Right ventricle myocardium superior (tissue), 1 donor: ENCODE results near the gene STRIT1. TPM values are rescaled to one million over a fixed set of nuclear protein-coding genes. Genes with fewer than 3 reads are reported as not detected.
A peak's percentile ranks its signal among the peaks of the same experiment; 100 is the strongest.

ENCODE experiments used
- ATAC-seq: fragments of 200-7000 bp; cut with Tn5 transposase; one replicate; pipeline ENCODE4 v1.9.1; 2020; ENCODE audit warnings: mild to moderate bottlenecking; ENCODE audit not compliant: poor library complexity
- DNase-seq: peaks from one replicate; pipeline ENCODE4 v3.0.0-alpha.2; 2020
- intact Hi-C: fragments of 100-400 bp; cut with DNase I; formaldehyde crosslinking; loops from one replicate; pipeline ENCODE4 v1.11.2; 2022
- long read RNA-seq: library from polyadenylated mRNA; unstranded; transcript quantifications from one replicate; pipeline ENCODE4 v2.0.0, GENCODE V29; 2021
- total RNA-seq: library from RNA; stranded (reverse); fragmentation: NEBNext Ultra II Directional; extraction: Animal tissue kit (Norgen Biotek cat#: 25700); gene quantifications from one replicate; pipeline ENCODE4 v1.2.1, GENCODE V29; 2021
- donor health status: DM: no; HTN: yes; CAD: no; lungs with severe emphysema.

STRIT1 gene
- not detected for total RNA-seq
- long read RNA-seq, result 0 reads

GRCh38 chr3:155293516-155293915 is at the start of gene STRIT1:
Gene STRIT1, minus strand, starts transcription at chr3:155293683.
- ATAC-seq (no peak), DNase-seq (no peak)
- intact Hi-C loops, result no loop called here

- intact Hi-C loops, result no loop called here
- DNase-seq (no peak), ATAC-seq (no peak)
Observed at GRCh38 chr3:155342344-155342743, 48.9 kb upstream of the STRIT1 start.

- intact Hi-C loops, result no loop called here
- DNase-seq (no peak), ATAC-seq (no peak)
Observed at GRCh38 chr3:155339052-155339451, 45.6 kb upstream of the STRIT1 start.

- DNase-seq, result no peak
- intact Hi-C loops, result no loop called here
- no peak for ATAC-seq
Observed at GRCh38 chr3:155335724-155336354, 42.4 kb upstream of the STRIT1 start.

GRCh38 chr3:155334914-155335723 is 41.6 kb upstream of the STRIT1 start:
- intact Hi-C loops, result no loop called here
- ATAC-seq (peak; percentile 63), DNase-seq (no peak)

- intact Hi-C loops, result no loop called here
- DNase-seq (no peak), ATAC-seq (no peak)
Observed at GRCh38 chr3:155334215-155334913, 40.9 kb upstream of the STRIT1 start.

- ATAC-seq (no peak), DNase-seq (no peak)
- intact Hi-C loops, result no loop called here
Observed at GRCh38 chr3:155332716-155333115, 39.2 kb upstream of the STRIT1 start.

- DNase-seq (no peak), ATAC-seq (no peak)
- intact Hi-C loops, result no loop called here
Observed at GRCh38 chr3:155331078-155331477, 37.6 kb upstream of the STRIT1 start.

GRCh38 chr3:155330370-155330769 is 36.9 kb upstream of the STRIT1 start:
- ATAC-seq (no peak), DNase-seq (no peak)
- intact Hi-C loops, result no loop called here

- intact Hi-C loops, result loop anchor here (10.0 kb wide), 1 partner anchor 995 kb away; no protein-coding TSS in a partner anchor
- no peak for DNase-seq
- no peak for ATAC-seq
Observed at GRCh38 chr3:155329513-155330048, 36.1 kb upstream of the STRIT1 start.

- DNase-seq (no peak), ATAC-seq (no peak)
- intact Hi-C loops, result loop anchor here (10.0 kb wide), 1 partner anchor 993 kb away; no protein-coding TSS in a partner anchor
Observed at GRCh38 chr3:155327871-155328270, 34.4 kb upstream of the STRIT1 start.

GRCh38 chr3:155327430-155327829 is 33.9 kb upstream of the STRIT1 start:
- DNase-seq, result no peak
- ATAC-seq, result no peak
- intact Hi-C loops, result loop anchor here (10.0 kb wide), 1 partner anchor 993 kb away; no protein-coding TSS in a partner anchor

GRCh38 chr3:155326901-155327300 is 33.4 kb upstream of the STRIT1 start:
- ATAC-seq, result no peak
- intact Hi-C loops, result loop anchor here (10.0 kb wide), 1 partner anchor 992 kb away; no protein-coding TSS in a partner anchor
- DNase-seq, result no peak

GRCh38 chr3:155326244-155326643 is 32.8 kb upstream of the STRIT1 start:
- ATAC-seq, result no peak
- DNase-seq, result no peak
- intact Hi-C loops, result loop anchor here (10.0 kb wide), 1 partner anchor 991 kb away; no protein-coding TSS in a partner anchor

GRCh38 chr3:155325263-155325835 is 31.9 kb upstream of the STRIT1 start:
- intact Hi-C loops, result loop anchor here (10.0 kb wide), 1 partner anchor 991 kb away; no protein-coding TSS in a partner anchor
- no peak for DNase-seq
- no peak for ATAC-seq

- ATAC-seq (peak; percentile 83), DNase-seq (no peak)
- intact Hi-C loops, result loop anchor here (5.0 to 10.0 kb wide), 2 partner anchors 566 to 988 kb away; no protein-coding TSS in a partner anchor
Observed at GRCh38 chr3:155323063-155323666, 29.7 kb upstream of the STRIT1 start.

- DNase-seq (no peak), ATAC-seq (no peak)
- intact Hi-C loops, result loop anchor here (5.0 to 10.0 kb wide), 2 partner anchors 564 to 987 kb away; no protein-coding TSS in a partner anchor
Observed at GRCh38 chr3:155321418-155321817, 27.9 kb upstream of the STRIT1 start.

- no peak for ATAC-seq
- intact Hi-C loops, result loop anchor here (5.0 to 10.0 kb wide), 2 partner anchors 564 to 986 kb away; no protein-coding TSS in a partner anchor
- DNase-seq, result no peak
Observed at GRCh38 chr3:155320934-155321333, 27.5 kb upstream of the STRIT1 start.
